AG04450 (cell line): ENCODE results near the gene MRPL4. TPM values are rescaled to one million over a fixed set of nuclear protein-coding genes. Genes with fewer than 3 reads are reported as not detected.

ENCODE experiments used
- CTCF ChIA-PET: fragments of 300-600, 350-600 bp; formaldehyde crosslinking; extraction: SDS; loops from one replicate; lab custom pipeline; 2022; ENCODE audit warnings: antibody characterized with exemption, inconsistent platforms; lab: Charles Lee
- POLR2A ChIA-PET: fragments of 350-600 bp; formaldehyde crosslinking; extraction: SDS; loops from one replicate; lab custom pipeline; 2021; ENCODE audit warnings: antibody characterized with exemption, inconsistent platforms; lab: Yijun Ruan, JAX
- DNase-seq: peaks from one replicate; pipeline ENCODE4 v3.0.0-alpha.2; 2011; ENCODE audit warnings: low read depth, low spot score
- H3K27ac ChIP-seq: one replicate; pipeline ENCODE4 v1.5.1; 2012; ENCODE audit warnings: low read depth, low read length, control low read depth
- H3K27me3 ChIP-seq: one replicate; pipeline ENCODE4 v1.6.0; 2012; ENCODE audit warnings: low read length; ENCODE audit not compliant: control insufficient read depth, insufficient read depth
- H3K4me3 ChIP-seq: 2 replicates; pipeline ENCODE4 v1.5.1; 2011; ENCODE audit warnings: mild to moderate bottlenecking, low read depth, low read length, control low read depth
- H3K9me3 ChIP-seq: 2 replicates; pipeline ENCODE4 v1.5.1; 2012; ENCODE audit warnings: low read length; ENCODE audit not compliant: control insufficient read depth, insufficient read depth
- CTCF ChIP-seq: IDR thresholded peaks from 2 replicates; pipeline ENCODE4 v1.5.1; 2011; ENCODE audit warnings: low read depth, low read length, control low read depth, inconsistent platforms
- polyA plus RNA-seq: library from polyadenylated mRNA; depleted of rRNA; stranded (reverse); fragments of >200 nt; gene quantifications from 2 replicates; pipeline ENCODE4 v1.2.3, GENCODE V29; 2011; rRNA removed
- small RNA-seq: library from RNA; depleted of rRNA; stranded (forward); fragments of <200 nt; gene quantifications from one replicate; pipeline ENCODE3, GENCODE V24; 2012; ENCODE audit warnings: low read depth; ENCODE audit not compliant: insufficient read length

The MRPL4 gene
- polyA plus RNA-seq, 1 experiment, result 28.5 TPM

DNA sequence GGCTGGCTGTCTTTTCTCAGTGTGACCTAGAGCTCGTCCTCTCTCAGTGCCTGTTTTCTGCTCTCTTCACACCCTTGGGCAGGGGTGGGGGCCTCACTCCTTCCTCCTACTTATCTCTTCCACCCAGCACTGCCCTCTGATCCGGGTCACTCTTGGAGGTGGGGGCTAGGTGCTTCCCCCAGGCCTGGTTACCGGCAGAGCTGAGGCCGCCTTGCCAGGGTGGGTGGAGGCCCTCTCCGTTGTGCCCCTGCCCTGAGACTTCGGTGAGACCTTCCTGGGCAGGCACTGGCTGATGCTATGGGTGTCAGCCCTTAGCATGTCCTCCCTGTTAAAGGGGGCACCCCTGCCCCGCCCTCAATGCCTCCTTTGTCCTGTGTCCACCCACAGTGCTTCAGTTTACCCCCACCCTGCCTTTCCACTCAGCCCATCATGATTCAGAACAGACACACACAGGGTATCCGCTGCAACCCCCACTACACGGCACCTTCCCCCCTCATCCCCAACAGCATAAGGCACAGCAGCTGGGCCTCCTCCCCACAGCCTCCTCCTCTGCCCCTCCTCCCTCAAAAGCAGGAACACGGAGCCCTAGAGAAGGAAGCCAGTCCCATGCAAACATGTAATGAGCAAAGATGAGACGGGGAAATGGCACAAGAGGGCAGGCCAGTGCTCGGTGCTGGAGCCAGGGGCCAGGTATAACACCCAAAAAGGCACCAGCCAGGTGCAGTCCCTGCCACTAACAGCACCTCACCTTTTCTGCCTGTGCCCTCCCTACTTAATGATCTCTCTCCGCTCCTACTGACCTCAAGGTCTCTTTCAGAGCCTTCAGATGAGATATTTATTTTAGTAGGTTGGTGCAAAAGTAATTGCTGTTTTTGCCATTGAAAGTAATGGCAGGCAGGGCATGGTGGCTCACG is 47.8 kb downstream of the MRPL4 start:
- Histone ChIP-seq H3K4me3 (no peak overlapping the region), H3K27me3 (peaks cover 5% of the 10 kb centered on the region), H3K9me3 (peaks cover 3% of the 10 kb centered on the region), H3K27ac (no peak overlapping the region)
- DNase-seq, result no peak
- TF ChIP-seq CTCF, result no peak
- CTCF ChIA-PET, result no interaction called here
- POLR2A ChIA-PET, result interaction anchor here (0.8 kb wide), 1 partner anchor 34 kb away, joined by 4 read pairs; no protein-coding TSS in a partner anchor

- POLR2A ChIA-PET, result interaction anchor here (0.5 to 1.6 kb wide), 8 partner anchors 10 to 67 kb away, joined by 3 to 12 read pairs (median 4); partner anchors contain the start of genes ICAM1 and RAVER1
- peak overlapping the region; percentile 47 for H3K27ac ChIP-seq
- no peaks in the 10 kb centered on the region; the same call in 1 of the 2 replicates for H3K9me3 ChIP-seq
- CTCF ChIA-PET, result interaction anchor here (0.8 to 1.3 kb wide), 5 partner anchors 10 to 99 kb away, joined by 3 to 8 read pairs (median 4); no protein-coding TSS in a partner anchor
- no peaks in the 10 kb centered on the region for H3K27me3 ChIP-seq
- H3K4me3 ChIP-seq, result no peak overlapping the region
- 0 out of 2 replicates have a peak, but pooled peaks have one; percentile 12 for TF ChIP-seq CTCF
- no peak for DNase-seq
These were observed 53.3 kb downstream of the MRPL4 start for GRCh38 chr19:10305139-10305806.

DNA sequence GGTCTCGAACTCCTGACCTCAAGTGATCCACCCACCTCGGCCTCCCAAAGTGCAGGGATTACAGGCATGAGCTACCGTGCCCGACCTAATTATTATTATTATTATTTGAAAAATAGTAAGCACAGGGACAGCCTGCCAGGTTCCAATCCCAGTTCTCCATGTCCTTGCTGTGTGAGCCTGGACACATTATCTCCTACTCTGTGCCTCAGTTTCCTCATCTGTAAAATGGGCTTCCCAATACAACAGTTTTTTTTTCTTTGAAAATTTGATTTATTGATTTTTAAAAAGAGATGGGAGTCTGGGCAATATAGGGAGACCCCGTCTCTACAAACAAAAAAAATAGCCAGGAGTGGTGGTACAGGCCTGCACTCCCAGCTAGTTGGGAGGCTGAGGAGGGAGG is 54.3 kb downstream of the MRPL4 start:
- no peaks in the 10 kb centered on the region for H3K27me3 ChIP-seq
- DNase-seq, result no peak
- POLR2A ChIA-PET, result interaction anchor here (0.6 to 1.4 kb wide), 3 partner anchors 27 to 84 kb away, joined by 3 to 6 read pairs (median 4); partner anchors contain the start of gene RAVER1
- no peak for TF ChIP-seq CTCF
- H3K27ac ChIP-seq, result no peak overlapping the region
- no peak overlapping the region for H3K4me3 ChIP-seq
- CTCF ChIA-PET, result no interaction called here
- H3K9me3 ChIP-seq, result no peaks in the 10 kb centered on the region; the same call in 1 of the 2 replicates

DNA sequence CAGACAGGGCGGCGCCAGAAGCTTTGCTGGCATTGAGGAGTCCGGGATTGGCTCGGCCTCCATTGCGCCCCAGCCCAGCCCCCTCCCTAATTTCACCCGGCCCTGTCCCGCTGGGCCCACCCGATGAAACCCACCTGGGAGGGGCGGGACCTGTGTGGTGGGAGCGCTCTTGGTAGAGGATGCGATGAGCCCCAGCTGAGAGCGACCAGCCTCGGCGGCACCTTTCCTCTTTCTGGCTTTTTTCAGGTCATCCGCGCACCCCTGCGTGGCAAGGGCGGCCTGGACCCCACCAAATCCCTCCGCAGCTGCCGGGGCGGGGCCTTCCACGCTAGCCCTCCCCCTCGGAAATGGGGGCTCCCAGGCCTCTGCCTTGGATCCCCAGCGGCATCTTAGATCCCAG is 57.4 kb downstream of the MRPL4 start, which contains the start of gene ZGLP1:
ZGLP1 (minus strand) TSS at position 393 of the 400 bp plus-strand sequence.
- no peaks in the 10 kb centered on the region; the same call in 1 of the 2 replicates for H3K9me3 ChIP-seq
- H3K27me3 ChIP-seq, result no peaks in the 10 kb centered on the region
- no peak for DNase-seq
- no peak for TF ChIP-seq CTCF
- ChIA-PET CTCF (interaction anchor here (0.9 kb wide), 1 partner anchor 20 kb away, joined by 4 read pairs; no protein-coding TSS in a partner anchor), POLR2A (no interaction called here)
- H3K27ac ChIP-seq, result no peak within 1 kb of the TSS
- H3K4me3 ChIP-seq, result no peak within 1 kb of the TSS

Small RNA genes lying within 50 kb of the gene (small RNA-seq; reads per million reads assigned to genes)
- not detected for gene AC011511.1
- gene MIR4322, result not detected

Other genes with a start within 250 kb of the MRPL4 start
- gene COL5A3, start 241.7 kb upstream of the MRPL4 start, polyA plus RNA-seq, result 1.6 TPM in 2 replicates
- not detected in 2 replicates for gene RDH8, start 238.7 kb upstream of the MRPL4 start, polyA plus RNA-seq
- 25.0 and 25.9 TPM in 2 replicates for gene SHFL, start 165.9 kb upstream of the MRPL4 start, polyA plus RNA-seq
- 0.09 and 0.11 TPM in 2 replicates for gene ANGPTL6, start 149.5 kb upstream of the MRPL4 start, polyA plus RNA-seq
- gene PPAN, start 145.9 kb upstream of the MRPL4 start, polyA plus RNA-seq, result 11.5 and 13.1 TPM in 2 replicates
- 1.0 and 2.1 TPM in 2 replicates for gene P2RY11, start 140.5 kb upstream of the MRPL4 start, polyA plus RNA-seq
- gene EIF3G, start 132.3 kb upstream of the MRPL4 start, polyA plus RNA-seq, result 127 and 146 TPM in 2 replicates
- gene DNMT1, start 57.3 kb upstream of the MRPL4 start, polyA plus RNA-seq, result 54.5 and 60.7 TPM in 2 replicates
- gene S1PR2, start 20.9 kb upstream of the MRPL4 start, polyA plus RNA-seq, result 19.7 and 25.1 TPM in 2 replicates
- gene ICAM1, start 18.9 kb downstream of the MRPL4 start, polyA plus RNA-seq, result 40.4 and 57.0 TPM in 2 replicates
- 2.5 and 3.3 TPM in 2 replicates for gene ICAM4, start 34.7 kb downstream of the MRPL4 start, polyA plus RNA-seq
- 3.8 and 5.3 TPM in 2 replicates for gene ICAM5, start 37.7 kb downstream of the MRPL4 start, polyA plus RNA-seq
- gene ZGLP1, start 57.6 kb downstream of the MRPL4 start, polyA plus RNA-seq, result 0.62 and 0.74 TPM in 2 replicates
- gene FDX2, start 63.8 kb downstream of the MRPL4 start, polyA plus RNA-seq, result 20.8 and 30.0 TPM in 2 replicates
- 2.2 and 4.1 TPM in 2 replicates for gene RAVER1, start 81.3 kb downstream of the MRPL4 start, polyA plus RNA-seq
- 6.7 and 10.1 TPM in 2 replicates for gene ICAM3, start 87.4 kb downstream of the MRPL4 start, polyA plus RNA-seq
- gene TYK2, start 128.4 kb downstream of the MRPL4 start, polyA plus RNA-seq, result 29.1 and 52.8 TPM in 2 replicates
- 268 and 340 TPM in 2 replicates for gene CDC37, start 151.3 kb downstream of the MRPL4 start, polyA plus RNA-seq
- 2.9 and 5.1 TPM in 2 replicates for gene PDE4A, start 168.3 kb downstream of the MRPL4 start, polyA plus RNA-seq